ENCODE data around the gene DPPA3.
"Not testable (repeated sequence)": the region's sequence is repeated elsewhere in the genome, so short reads cannot be mapped to it uniquely, and the experiment has no call there.

Gene DPPA3

GRCh38 chr12:7711133-7711532, at the start of gene DPPA3:
DPPA3 (plus strand) TSS chr12:7711433; CDS start chr12:7711571, 138 bp downstream.
- DNase-seq (ENCODE audit: low read depth in 2 of 2): no peak

GRCh38 chr12:7661741-7662140, 49.5 kb upstream of the DPPA3 start:
- no peak for DNase-seq (ENCODE audit: low read depth in 2 of 2)

- no peak for DNase-seq (ENCODE audit: low read depth in 2 of 2)
These were observed 44.6 kb upstream of the DPPA3 start for GRCh38 chr12:7666595-7666994.

GRCh38 chr12:7667125-7667524, 44.1 kb upstream of the DPPA3 start:
- DNase-seq (ENCODE audit: low read depth in 2 of 2): no peak

- DNase-seq (ENCODE audit: low read depth in 2 of 2): no peak
These were observed 43.1 kb upstream of the DPPA3 start for GRCh38 chr12:7668171-7668570.

GRCh38 chr12:7675455-7675854, 35.8 kb upstream of the DPPA3 start:
- DNase-seq (ENCODE audit: low read depth in 2 of 2): not testable (repeated sequence)

GRCh38 chr12:7677432-7677888, 33.8 kb upstream of the DPPA3 start:
- DNase-seq (ENCODE audit: low read depth in 2 of 2): not testable (repeated sequence)

- no peak for DNase-seq (ENCODE audit: low read depth in 2 of 2)
These were observed 32.5 kb upstream of the DPPA3 start for GRCh38 chr12:7678744-7679143.

GRCh38 chr12:7679251-7680045, 31.8 kb upstream of the DPPA3 start:
- DNase-seq (ENCODE audit: low read depth in 2 of 2): no peak

GRCh38 chr12:7681535-7681934, 29.7 kb upstream of the DPPA3 start:
- DNase-seq (ENCODE audit: low read depth in 2 of 2): no peak

GRCh38 chr12:7693793-7694192, 17.4 kb upstream of the DPPA3 start:
- DNase-seq (ENCODE audit: low read depth in 2 of 2): no peak

GRCh38 chr12:7694556-7695236, 16.5 kb upstream of the DPPA3 start:
- DNase-seq (ENCODE audit: low read depth in 2 of 2): no peak

GRCh38 chr12:7695237-7695560, 16.0 kb upstream of the DPPA3 start:
- no peak for DNase-seq (ENCODE audit: low read depth in 2 of 2)

- no peak for DNase-seq (ENCODE audit: low read depth in 2 of 2)
These were observed 15.6 kb upstream of the DPPA3 start, which contains the start of gene GDF3 for GRCh38 chr12:7695566-7696197. GDF3 (minus strand) TSS chr12:7695775; CDS start chr12:7695728, 47 bp downstream.

GRCh38 chr12:7705846-7706245, 5.4 kb upstream of the DPPA3 start:
- DNase-seq (ENCODE audit: low read depth in 2 of 2): no peak

GRCh38 chr12:7709969-7710675, 1.1 kb upstream of the DPPA3 start:
- no peak for DNase-seq (ENCODE audit: low read depth in 2 of 2)

- no peak for DNase-seq (ENCODE audit: low read depth in 2 of 2)
These were observed 1.7 kb downstream of the DPPA3 start for GRCh38 chr12:7712841-7713442.

GRCh38 chr12:7716381-7716780, 5.1 kb downstream of the DPPA3 start:
- no peak for DNase-seq (ENCODE audit: low read depth in 2 of 2)

GRCh38 chr12:7719946-7720730, 8.9 kb downstream of the DPPA3 start:
- no peak for DNase-seq (ENCODE audit: low read depth in 2 of 2)

- no peak for DNase-seq (ENCODE audit: low read depth in 2 of 2)
These were observed 12.7 kb downstream of the DPPA3 start for GRCh38 chr12:7723926-7724325.

- DNase-seq (ENCODE audit: low read depth in 2 of 2): no peak
These were observed 18.5 kb downstream of the DPPA3 start for GRCh38 chr12:7729746-7730145.
